H1 (cell line): ENCODE results near the gene KATNIP. TPM values are rescaled to one million over a fixed set of nuclear protein-coding genes. Genes with fewer than 3 reads are reported as not detected.

Experiments
- CTCF ChIA-PET: fragments of 300-600 bp; sonication (Branson Sonifier 250); formaldehyde crosslinking; loops from one replicate; lab custom pipeline; 2021; ENCODE audit not compliant: partially characterized antibody; lab: Charles Lee
- POLR2A ChIA-PET: fragments of 300-600 bp; sonication (Branson Sonifier 250); formaldehyde crosslinking; loops from one replicate; lab custom pipeline; 2021; ENCODE audit warnings: inconsistent platforms; ENCODE audit not compliant: partially characterized antibody; lab: Charles Lee
- DNase-seq, 2 experiments: peaks; one replicate each; pipeline versions ENCODE4 v3.0.0 to v3.0.0-alpha.2; 2010 to 2022; ENCODE audit warnings: low spot score in 2 of 2, low read depth in 1 of 2, mixed read lengths in 1 of 2
- FAIRE-seq: peaks from 2 replicates; lab custom pipeline; 2011; peaks lifted over from hg19 to GRCh38; lab: Jason Lieb, UNC
- H2AFZ ChIP-seq: 2 replicates; pipeline ENCODE4 v1.8.1; 2012; ENCODE audit warnings: low read length, inconsistent platforms
- H2AK5ac ChIP-seq: 2 replicates; pipeline ENCODE4 v1.6.1; 2013; ENCODE audit warnings: low read depth, low read length
- H2BK120ac ChIP-seq: replicated peaks from 2 replicates; pipeline ENCODE3; 2013; ENCODE audit warnings: low read depth, low read length, inconsistent platforms
- H2BK12ac ChIP-seq: 2 replicates; pipeline ENCODE4 v1.6.1; 2013; ENCODE audit warnings: low read depth, low read length
- H2BK15ac ChIP-seq: 2 replicates; pipeline ENCODE4 v1.6.1; 2013; ENCODE audit warnings: low read length
- H2BK20ac ChIP-seq: 2 replicates; pipeline ENCODE4 v1.6.1; 2013; ENCODE audit warnings: low read length
- H2BK5ac ChIP-seq: 2 replicates; pipeline ENCODE4 v1.6.1; 2013; ENCODE audit warnings: low read depth, low read length
- H3K14ac ChIP-seq: 2 replicates; pipeline ENCODE4 v1.6.1; 2013; ENCODE audit warnings: inconsistent platforms; ENCODE audit not compliant: insufficient read length
- H3K18ac ChIP-seq: 2 replicates; pipeline ENCODE4 v1.6.1; 2013; ENCODE audit warnings: low read length; ENCODE audit errors: extremely low read depth
- H3K23ac ChIP-seq: 2 replicates; pipeline ENCODE4 v1.6.1; 2013; ENCODE audit warnings: inconsistent platforms; ENCODE audit not compliant: insufficient read length
- H3K23me2 ChIP-seq: 2 replicates; pipeline ENCODE4 v1.6.1; 2013; ENCODE audit warnings: low read depth, low read length
- H3K27ac ChIP-seq: 2 replicates; pipeline ENCODE4 v1.6.1; 2011; ENCODE audit warnings: low read depth, low read length, inconsistent platforms
- H3K27me3 ChIP-seq, 4 experiments: replicated peaks in 1 of 4; 1 replicate in 1 of 4; 2 replicates in 3 of 4; pipeline versions ENCODE4 v1.6.1 to v1.8.1; 2011 to 2013; ENCODE audit warnings: low read length in 3 of 4, mild to moderate bottlenecking in 3 of 4, inconsistent platforms in 2 of 4, mixed read lengths in 2 of 4, moderate library complexity in 1 of 4; ENCODE audit not compliant: control insufficient read depth in 3 of 4, insufficient read depth in 3 of 4; ENCODE audit errors: extremely low read depth in 1 of 4
- H3K36me3 ChIP-seq, 4 experiments: 2 replicates each; pipeline versions ENCODE4 v1.6.1 to v1.8.1; 2011 to 2013; ENCODE audit warnings: mild to moderate bottlenecking in 4 of 4, low read length in 3 of 4, moderate library complexity in 2 of 4, control low read depth in 1 of 4, inconsistent platforms in 1 of 4; ENCODE audit not compliant: insufficient read depth in 4 of 4, control insufficient read depth in 2 of 4
- H3K4ac ChIP-seq: replicated peaks from 2 replicates; pipeline ENCODE3; 2013; ENCODE audit warnings: low read length, low read depth, mixed read lengths, inconsistent platforms; ENCODE audit not compliant: insufficient read length
- H3K4me1 ChIP-seq, 4 experiments: replicated peaks in 1 of 4; 1 replicate in 1 of 4; 2 replicates in 3 of 4; pipeline versions ENCODE4 v1.6.1 to v1.8.1; 2011 to 2013; ENCODE audit warnings: low read length in 3 of 4, inconsistent platforms in 2 of 4, mixed read lengths in 1 of 4; ENCODE audit not compliant: insufficient read depth in 4 of 4, control insufficient read depth in 3 of 4
- H3K4me2 ChIP-seq, 2 experiments: 2 replicates each; pipeline versions ENCODE4 v1.6.1 to v1.8.1; 2011 to 2013; ENCODE audit warnings: low read depth in 2 of 2, low read length in 2 of 2, control low read depth in 1 of 2, inconsistent platforms in 1 of 2, mild to moderate bottlenecking in 1 of 2; ENCODE audit not compliant: insufficient read depth in 1 of 2
- H3K4me3 ChIP-seq, 4 experiments: fragments of 200-600, 300-600 bp in 1 of 4; sonication (generic), shearing (Covaris generic), sonication (Bioruptor Twin) in 1 of 4; 2 replicates each; pipeline versions ENCODE4 v1.5.1 to v1.8.1; 2011 to 2016; ENCODE audit warnings: low read length in 4 of 4, low read depth in 3 of 4, control low read depth in 2 of 4, inconsistent platforms in 2 of 4, mild to moderate bottlenecking in 2 of 4, mixed read lengths in 1 of 4, moderate library complexity in 1 of 4; ENCODE audit not compliant: insufficient read depth in 2 of 4; ENCODE audit errors: extremely low read depth in 1 of 4
- H3K56ac ChIP-seq: replicated peaks from 2 replicates; pipeline ENCODE3; 2013; ENCODE audit warnings: low read depth, mild to moderate bottlenecking, mixed read lengths, low read length, inconsistent platforms; ENCODE audit not compliant: insufficient read length
- H3K79me1 ChIP-seq: 2 replicates; pipeline ENCODE4 v1.6.1; 2013; ENCODE audit warnings: low read depth, low read length, control low read depth
- H3K79me2 ChIP-seq, 2 experiments: 2 replicates each; pipeline versions ENCODE4 v1.6.1 to v1.8.1; 2012 to 2013; ENCODE audit warnings: low read length in 2 of 2, mild to moderate bottlenecking in 2 of 2, inconsistent platforms in 1 of 2; ENCODE audit not compliant: insufficient read depth in 2 of 2, control insufficient read depth in 1 of 2
- H3K9ac ChIP-seq, 4 experiments: replicated peaks in 1 of 4; 1 replicate in 1 of 4; 2 replicates in 3 of 4; pipeline versions ENCODE4 v1.6.1 to v1.8.1; 2011 to 2013; ENCODE audit warnings: low read depth in 3 of 4, low read length in 3 of 4, control low read depth in 2 of 4, mild to moderate bottlenecking in 2 of 4, moderate library complexity in 2 of 4, inconsistent platforms in 1 of 4; ENCODE audit errors: extremely low read depth in 1 of 4
- H3K9me3 ChIP-seq, 2 experiments: 2 replicates each; pipeline versions ENCODE4 v1.6.1 to v1.8.1; 2012 to 2013; ENCODE audit warnings: mild to moderate bottlenecking in 2 of 2, moderate library complexity in 2 of 2, control low read depth in 1 of 2, inconsistent platforms in 1 of 2, low read depth in 1 of 2, low read length in 1 of 2, mixed read lengths in 1 of 2; ENCODE audit not compliant: insufficient read depth in 2 of 2
- H4K20me1 ChIP-seq, 2 experiments: replicated peaks in 1 of 2; 2 replicates each; pipeline versions ENCODE3 to v1.8.1; 2011 to 2013; ENCODE audit warnings: inconsistent platforms in 2 of 2, low read length in 2 of 2, mild to moderate bottlenecking in 1 of 2; ENCODE audit not compliant: insufficient read depth in 2 of 2, control insufficient read depth in 1 of 2
- H4K5ac ChIP-seq: 2 replicates; pipeline ENCODE4 v1.6.1; 2013; ENCODE audit warnings: low read length, low read depth, mixed read lengths, inconsistent platforms; ENCODE audit not compliant: insufficient read length
- H4K8ac ChIP-seq: 2 replicates; pipeline ENCODE4 v1.8.0; 2013; ENCODE audit warnings: mild to moderate bottlenecking, moderate library complexity, low read length, inconsistent platforms; ENCODE audit not compliant: insufficient read depth; ENCODE audit errors: extremely low read depth
- H4K91ac ChIP-seq: replicated peaks from 2 replicates; pipeline ENCODE3; 2013; ENCODE audit warnings: low read length, mixed read lengths, inconsistent platforms; ENCODE audit not compliant: insufficient read length
- CREB1 ChIP-seq: IDR thresholded peaks from 2 replicates; pipeline ENCODE4 v1.6.1; 2012; ENCODE audit warnings: inconsistent platforms
- E2F6 ChIP-seq: IDR thresholded peaks from 2 replicates; pipeline ENCODE4 v1.6.1; 2012; ENCODE audit warnings: inconsistent platforms
- EP300 ChIP-seq, 2 experiments: IDR thresholded peaks; 1 replicate in 1 of 2; 2 replicates in 1 of 2; pipeline ENCODE4 v1.6.1; 2011 to 2012; ENCODE audit warnings: low read depth in 2 of 2, low read length in 2 of 2, mild to moderate bottlenecking in 2 of 2, borderline replicate concordance in 1 of 2, inconsistent platforms in 1 of 2, moderate library complexity in 1 of 2
- EZH2 ChIP-seq: fragments of 200-600 bp; sonication (generic); IDR thresholded peaks from 2 replicates; pipeline ENCODE4 v1.7.1; 2012; ENCODE audit warnings: low read depth, mild to moderate bottlenecking, moderate library complexity, low read length, inconsistent platforms; ENCODE audit not compliant: severe bottlenecking
- HDAC6 ChIP-seq: IDR thresholded peaks from one replicate; pipeline ENCODE4 v1.7.1; 2012; ENCODE audit warnings: low read depth, mild to moderate bottlenecking, inconsistent platforms, low read length, moderate library complexity
- MAFK ChIP-seq: IDR thresholded peaks from 2 replicates; pipeline ENCODE4 v1.6.1; 2012; ENCODE audit warnings: low read depth, mild to moderate bottlenecking, improper control_type of control experiment, low read length
- POU5F1 ChIP-seq: IDR thresholded peaks from 2 replicates; pipeline ENCODE4 v1.6.1; 2011; ENCODE audit warnings: low read depth, mild to moderate bottlenecking, low read length, moderate library complexity
- RAD21 ChIP-seq, 2 experiments: IDR thresholded peaks in 1 of 2; conservative IDR thresholded peaks in 1 of 2; 2 replicates each; pipeline ENCODE4 v1.6.1; 2011; ENCODE audit warnings: low read depth in 2 of 2, low read length in 2 of 2, improper control_type of control experiment in 1 of 2, inconsistent platforms in 1 of 2, mild to moderate bottlenecking in 1 of 2, moderate library complexity in 1 of 2
- RNF2 ChIP-seq: fragments of 200-900, 300-1000 bp; sonication (generic); IDR thresholded peaks from 2 replicates; pipeline ENCODE4 v1.7.1; 2016; ENCODE audit warnings: borderline replicate concordance, low read depth, mild to moderate bottlenecking, antibody characterized with exemption, low read length; ENCODE audit not compliant: poor library complexity, severe bottlenecking; ENCODE audit errors: missing control alignments
- SIN3A ChIP-seq, 2 experiments: IDR thresholded peaks in 1 of 2; conservative IDR thresholded peaks in 1 of 2; 2 replicates each; pipeline ENCODE4 v1.6.1; 2011 to 2012; ENCODE audit warnings: low read length in 2 of 2, improper control_type of control experiment in 1 of 2, low read depth in 1 of 2, mild to moderate bottlenecking in 1 of 2
- USF2 ChIP-seq: IDR thresholded peaks from 2 replicates; pipeline ENCODE4 v1.6.1; 2011; ENCODE audit warnings: low read length, improper control_type of control experiment
- WGBS, 2 experiments: shearing (Covaris generic) in 1 of 2; methylation state at CpG; one replicate each; pipeline versions ENCODE4 v1.1.6 to v1.1.7; 2013 to 2015; ENCODE audit warnings: low lambda C conversion rate in 2 of 2, mixed read lengths in 2 of 2, inconsistent platforms in 1 of 2, low coverage in 1 of 2, missing lambda C conversion rate in 1 of 2; ENCODE audit not compliant: insufficient replicate concordance in 2 of 2, insufficient coverage in 1 of 2, insufficient read length in 1 of 2; ENCODE audit errors: extremely low coverage in 1 of 2, missing lambda C conversion rate in 1 of 2; 5-methylcytosine and 5-hydroxymethylcytosine counted together
- polyA plus RNA-seq, 7 experiments: library from polyadenylated mRNA; depleted of rRNA in 3 of 7; stranded (reverse) in 5 of 7; unstranded in 2 of 7; fragments of >200 nt in 5 of 7; fragments of 200-250 nt in 2 of 7; gene quantifications; 1 replicate in 5 of 7; 2 replicates in 1 of 7; 4 replicates in 1 of 7; pipeline versions ENCODE4 v1.2.1 to v1.2.3, GENCODE V29; 2011 to 2013; ENCODE audit warnings: missing spikeins in 2 of 7, mixed read lengths in 2 of 7
- total RNA-seq: library from RNA; stranded (reverse); fragmentation: NEBNext Ultra II Directional; extraction: Animal tissue kit (Norgen Biotek cat#: 25700); gene quantifications from 2 replicates; pipeline ENCODE4 v1.2.1, GENCODE V29; 2021

The KATNIP gene
- total and polyA plus RNA-seq, 2 of the 8 experiments (the other 6 are each of a cell fraction or from before 2014, with no cell fraction given): 7.9 to 20.0 TPM

GRCh38 chr16:27539120-27539519 lies 10.8 kb upstream of the KATNIP start:
- CTCF ChIA-PET: interaction anchor here (1.1 kb wide), 1 partner anchor 22 kb away, joined by 4 read pairs; no protein-coding TSS in a partner anchor
- TF ChIP-seq USF2 (no peak), POU5F1 (no peak), RNF2 (no peak), SIN3A (conservative IDR thresholded peaks at IDR 0.05 in 1 of 2, IDR thresholded peaks at IDR 0.05 in 1 of 2; ENCODE audit: low read depth in 1 of 2, low read length in 2 of 2) (no peak), CREB1 (no peak), HDAC6 (no peak), EZH2 (no peak), EP300 (IDR thresholded peaks at IDR 0.05; ENCODE audit: borderline replicate concordance in 1 of 2, low read depth in 2 of 2, low read length in 2 of 2) (no peak), MAFK (no peak), RAD21 (IDR thresholded peaks at IDR 0.05 in 1 of 2, conservative IDR thresholded peaks at IDR 0.05 in 1 of 2; ENCODE audit: low read depth in 2 of 2, low read length in 2 of 2) (no peak), E2F6 (no peak)

More at GRCh38 chr16:27539120-27539519, 10.8 kb upstream of the KATNIP start:
- no peak overlapping the region for H4K5ac ChIP-seq
- no peak overlapping the region for H2AFZ ChIP-seq
- no peak for DNase-seq
- no peak overlapping the region for H3K27ac ChIP-seq
- H3K79me2 ChIP-seq: no peaks in the 10 kb centered on the region
- no peak overlapping the region for H2BK120ac ChIP-seq
- no peak overlapping the region for H3K18ac ChIP-seq
- no peak overlapping the region for H3K23ac ChIP-seq
- H2BK12ac ChIP-seq: no peak overlapping the region
- POLR2A ChIA-PET: no interaction called here
- no peak overlapping the region for H3K14ac ChIP-seq
- no peaks in the 10 kb centered on the region for H3K4me1 ChIP-seq
- H3K4me3 ChIP-seq: no peak overlapping the region
- H3K4ac ChIP-seq: no peak overlapping the region
- FAIRE-seq: no peak
- WGBS, 2 experiments: 86% methylated on average over 2 of the region's 2 CpGs; no CpG with 5 or more reads in 1 of the 2 experiments
- no peak overlapping the region for H4K8ac ChIP-seq
- H3K9me3 ChIP-seq: no peaks in the 10 kb centered on the region
- H3K27me3 ChIP-seq: no peaks in the 10 kb centered on the region
- no peak overlapping the region for H2BK20ac ChIP-seq
- H2BK15ac ChIP-seq: no peak overlapping the region
- no peak overlapping the region for H2AK5ac ChIP-seq
- peaks cover 2 to 8% of the 10 kb centered on the region in 2 experiments for H4K20me1 ChIP-seq
- H3K56ac ChIP-seq: no peak overlapping the region
- no peak overlapping the region for H2BK5ac ChIP-seq
- H3K9ac ChIP-seq: no peak overlapping the region
- no peaks in the 10 kb centered on the region; the same call in 1 of the 2 replicates for H3K23me2 ChIP-seq
- peaks cover 7% of the 10 kb centered on the region for H3K79me1 ChIP-seq
- H4K91ac ChIP-seq: no peak overlapping the region
- H3K36me3 ChIP-seq: peaks cover 37 to 78% (median 65%) of the 10 kb centered on the region in 4 experiments
- H3K4me2 ChIP-seq: no peak overlapping the region
